Tibial nerve (tissue), 4 donors: ENCODE measurements around the gene DUSP8.

Source experiments
- EP300 ChIP-seq, 2 donors: sonication (generic); formaldehyde crosslinking; IDR thresholded peaks; one replicate each; pipeline ENCODE4 v1.6.1; 2017; ENCODE audit warnings: antibody characterized with exemption in 2 of 2, mild to moderate bottlenecking in 1 of 2
- TF ChIP-seq, protein P1 (sequence below), 5 experiments: fragments of 200-600 bp in 3 of 5; fragments of 450-650 bp in 2 of 5; sonication (generic) in 3 of 5; IDR thresholded peaks; one replicate each; pipeline ENCODE4 v1.5.1; 2016 to 2019; ENCODE audit warnings: antibody characterized with exemption in 5 of 5, mild to moderate bottlenecking in 3 of 5, moderate library complexity in 2 of 5

GRCh38 chr11:1567052-1567720 is 4.9 kb downstream of the DUSP8 start:
- TF ChIP-seq, protein P1, sequence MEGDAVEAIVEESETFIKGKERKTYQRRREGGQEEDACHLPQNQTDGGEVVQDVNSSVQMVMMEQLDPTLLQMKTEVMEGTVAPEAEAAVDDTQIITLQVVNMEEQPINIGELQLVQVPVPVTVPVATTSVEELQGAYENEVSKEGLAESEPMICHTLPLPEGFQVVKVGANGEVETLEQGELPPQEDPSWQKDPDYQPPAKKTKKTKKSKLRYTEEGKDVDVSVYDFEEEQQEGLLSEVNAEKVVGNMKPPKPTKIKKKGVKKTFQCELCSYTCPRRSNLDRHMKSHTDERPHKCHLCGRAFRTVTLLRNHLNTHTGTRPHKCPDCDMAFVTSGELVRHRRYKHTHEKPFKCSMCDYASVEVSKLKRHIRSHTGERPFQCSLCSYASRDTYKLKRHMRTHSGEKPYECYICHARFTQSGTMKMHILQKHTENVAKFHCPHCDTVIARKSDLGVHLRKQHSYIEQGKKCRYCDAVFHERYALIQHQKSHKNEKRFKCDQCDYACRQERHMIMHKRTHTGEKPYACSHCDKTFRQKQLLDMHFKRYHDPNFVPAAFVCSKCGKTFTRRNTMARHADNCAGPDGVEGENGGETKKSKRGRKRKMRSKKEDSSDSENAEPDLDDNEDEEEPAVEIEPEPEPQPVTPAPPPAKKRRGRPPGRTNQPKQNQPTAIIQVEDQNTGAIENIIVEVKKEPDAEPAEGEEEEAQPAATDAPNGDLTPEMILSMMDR (IDR thresholded peaks at IDR 0.05), result no peak
- no peak for TF ChIP-seq EP300 (IDR thresholded peaks at IDR 0.05)
